Measurements from ENCODE around the gene GAL. TPM values are rescaled to one million over a fixed set of nuclear protein-coding genes. Genes with fewer than 3 reads are reported as not detected.
"Not testable (repeated sequence)": the region's sequence is repeated elsewhere in the genome, so short reads cannot be mapped to it uniquely, and the experiment has no call there.

The GAL gene
- not detected for polyA plus RNA-seq (2013, experiment 1 of 2; ENCODE audit: insufficient read length)
- polyA plus RNA-seq (2013, experiment 2 of 2; ENCODE audit: insufficient read length): not detected

- DNase-seq: no peak
Observed at GRCh38 chr11:68684385-68685356, at the start of gene GAL. Gene GAL, plus strand, starts transcription at chr11:68684544. Its CDS starts 380 bp downstream, at chr11:68684924.

GRCh38 chr11:68634606-68635005 is 49.7 kb upstream of the GAL start:
- not testable (repeated sequence) for DNase-seq

DNA sequence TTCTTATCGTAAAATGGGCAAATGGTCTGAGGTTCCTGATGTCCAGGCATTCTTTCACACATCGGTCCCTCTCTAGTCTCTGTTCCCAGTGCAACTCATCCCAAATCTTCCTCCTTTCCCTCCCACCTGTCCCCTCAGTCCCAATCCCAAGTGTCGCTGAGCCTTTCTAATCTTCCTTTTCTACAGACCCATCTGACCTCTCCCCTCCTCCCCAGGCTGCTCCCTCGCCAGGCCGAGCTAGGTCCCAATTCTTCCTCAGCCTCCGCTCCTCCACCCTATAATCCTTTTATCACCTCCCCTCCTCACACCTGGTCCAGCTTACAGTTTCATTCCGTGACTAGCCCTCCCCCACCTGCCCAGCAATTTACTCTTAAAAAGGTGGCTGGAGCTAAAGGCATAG is 49.2 kb upstream of the GAL start:
- not testable (repeated sequence) for DNase-seq

DNA sequence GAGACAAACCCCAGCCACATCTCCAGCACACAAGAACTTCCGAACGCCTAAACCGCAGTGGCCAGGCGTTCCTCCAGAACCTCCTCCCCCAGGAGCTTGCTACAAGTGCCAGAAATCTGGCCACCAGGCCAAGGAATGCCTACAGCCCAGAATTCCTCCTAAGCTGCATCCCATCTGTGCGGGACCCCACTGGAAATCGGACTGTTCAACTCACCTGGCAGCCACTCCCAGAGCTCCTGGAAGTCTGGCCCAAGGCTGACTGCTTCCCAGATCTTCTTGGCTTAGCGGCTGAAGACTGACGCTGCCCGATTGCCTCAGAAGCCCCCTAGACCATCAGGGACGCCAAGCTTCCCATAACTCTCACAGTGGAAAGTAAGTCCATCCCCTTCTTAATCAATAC is 48.5 kb upstream of the GAL start:
- DNase-seq: not testable (repeated sequence)

GRCh38 chr11:68639322-68639721 is 45.0 kb upstream of the GAL start:
- not testable (repeated sequence) for DNase-seq

DNA sequence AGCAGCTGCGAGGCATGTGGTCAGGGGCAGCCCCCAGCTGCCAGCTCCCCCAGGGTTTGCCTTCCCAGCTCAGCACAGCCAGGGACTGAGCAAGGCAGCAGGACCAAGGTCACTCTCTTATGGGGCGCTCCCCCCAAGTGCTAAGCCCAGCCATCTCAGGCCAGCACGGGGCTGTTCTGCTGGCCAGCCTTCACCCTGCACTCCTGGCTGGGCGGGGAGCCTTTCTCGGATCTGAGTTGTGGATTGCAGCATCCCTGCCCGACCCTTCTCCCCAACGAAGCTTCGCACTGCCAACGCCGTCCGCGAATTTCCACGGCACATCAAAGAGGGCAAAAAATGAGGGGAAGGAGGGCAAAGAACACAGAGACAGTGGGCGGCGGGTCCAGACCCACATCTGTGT is 42.5 kb upstream of the GAL start:
- no peak for DNase-seq

DNA sequence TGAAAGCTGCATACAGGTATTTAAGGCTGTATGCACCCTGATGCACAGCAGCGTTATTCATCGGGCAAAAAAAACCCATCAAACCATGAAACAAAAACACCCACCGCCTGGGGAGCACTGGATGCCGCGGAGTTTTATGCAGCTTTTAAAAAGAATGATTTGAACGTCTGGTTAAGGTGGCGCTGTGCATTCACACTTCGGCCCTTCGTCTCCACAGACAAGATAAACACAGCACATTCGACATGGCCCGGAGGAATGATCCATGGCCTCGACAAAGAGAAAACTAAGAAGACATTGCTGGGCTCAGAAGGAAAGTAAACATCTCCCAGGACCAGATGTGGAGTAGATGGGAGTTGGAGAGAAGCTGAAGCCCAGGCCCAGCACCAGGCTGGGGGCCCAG is 40.8 kb upstream of the GAL start:
- peak; percentile 35 for DNase-seq

DNA sequence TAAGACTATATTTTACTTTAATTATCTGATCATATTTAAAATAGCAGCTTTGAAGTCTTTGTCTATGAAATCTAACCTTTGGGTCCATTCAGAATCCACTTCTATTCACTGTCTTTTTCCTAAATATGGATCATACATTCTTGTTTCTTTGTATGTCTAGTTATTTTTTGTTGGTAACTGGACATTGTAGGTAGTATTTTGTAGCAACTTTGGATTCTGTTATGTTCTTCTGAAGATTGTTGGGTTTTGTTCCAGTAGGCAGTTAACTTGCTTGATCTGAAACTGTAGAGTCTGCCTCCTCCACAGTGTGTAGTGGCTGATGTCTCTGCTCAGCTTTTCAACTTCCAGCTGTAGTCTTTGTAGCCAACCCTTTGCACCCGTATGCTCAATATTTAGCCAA is 37.5 kb upstream of the GAL start:
- DNase-seq: no peak

- DNase-seq: no peak
Observed at GRCh38 chr11:68649851-68650555, 34.3 kb upstream of the GAL start.

DNA sequence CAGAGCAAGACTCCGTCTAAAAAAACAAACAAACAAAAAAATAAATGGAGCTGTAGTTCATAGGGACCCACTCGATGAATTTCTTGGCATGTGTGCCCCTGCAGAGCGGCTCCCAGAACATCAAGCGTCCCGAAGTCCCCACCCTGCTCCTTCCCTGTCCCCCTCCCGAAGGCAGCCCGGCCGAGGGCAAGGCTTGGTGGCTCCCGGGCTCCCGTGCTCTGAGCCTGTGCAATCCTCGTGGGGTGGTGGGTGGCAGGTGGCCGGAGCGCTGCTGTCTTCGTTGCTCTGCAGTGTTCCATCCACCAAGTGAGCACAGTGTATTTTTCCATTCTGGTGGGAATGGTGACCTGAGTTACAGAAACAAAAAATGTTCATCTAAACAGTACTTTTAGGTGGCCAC is 33.5 kb upstream of the GAL start:
- DNase-seq: no peak

- DNase-seq: peak; percentile 11
Observed at GRCh38 chr11:68651208-68651984, 32.9 kb upstream of the GAL start.

- no peak for DNase-seq
Observed at GRCh38 chr11:68651985-68652682, 32.2 kb upstream of the GAL start.

DNA sequence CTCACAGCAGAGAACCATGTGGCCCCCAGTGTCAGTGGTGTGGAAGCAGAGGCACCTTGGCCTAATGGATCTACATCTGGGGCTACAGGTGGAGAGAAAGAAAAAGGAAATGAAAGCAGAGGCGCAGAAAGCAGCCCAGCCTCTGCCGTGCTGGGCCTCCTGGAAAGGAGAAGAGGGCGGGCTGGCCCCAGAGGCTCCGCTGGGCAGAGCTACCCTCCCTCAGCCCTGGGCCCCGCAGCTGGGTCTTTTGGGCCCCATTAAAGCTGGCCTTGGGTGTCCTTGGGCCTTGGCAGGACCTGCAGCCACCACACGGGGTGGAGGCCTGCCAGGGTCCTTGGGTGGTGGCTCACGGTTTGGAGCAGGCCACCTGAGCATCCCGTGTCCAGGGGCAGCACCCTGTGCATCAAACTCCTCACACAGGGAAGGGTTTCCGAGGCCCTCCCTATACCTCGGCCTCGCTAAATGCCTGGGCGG is 31.6 kb upstream of the GAL start:
- no peak for DNase-seq

- DNase-seq: no peak
Observed at GRCh38 chr11:68653486-68654430, 30.6 kb upstream of the GAL start.

GRCh38 chr11:68654978-68655377 is 29.4 kb upstream of the GAL start:
- no peak for DNase-seq

DNA sequence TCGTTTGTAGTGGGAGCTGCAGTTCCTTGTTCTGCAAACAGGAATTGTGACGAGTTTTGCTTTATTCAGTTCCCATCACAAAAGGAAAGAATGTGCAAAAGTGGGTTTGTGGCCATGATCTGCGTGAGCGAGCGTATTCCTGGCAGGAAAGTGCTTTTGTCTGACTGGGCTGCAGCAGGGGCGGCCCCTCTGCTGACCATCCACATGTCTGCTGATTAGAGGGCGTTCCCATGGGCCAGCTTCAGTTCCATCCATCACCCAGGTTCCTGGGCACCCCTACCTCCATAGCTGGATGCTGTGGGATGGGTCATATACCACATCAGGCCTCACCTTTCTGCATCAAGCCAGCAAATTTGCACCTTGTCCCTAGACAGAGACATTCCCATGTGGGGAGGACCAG is 28.9 kb upstream of the GAL start:
- no peak for DNase-seq

- DNase-seq: no peak
Observed at GRCh38 chr11:68655806-68656205, 28.5 kb upstream of the GAL start.

DNA sequence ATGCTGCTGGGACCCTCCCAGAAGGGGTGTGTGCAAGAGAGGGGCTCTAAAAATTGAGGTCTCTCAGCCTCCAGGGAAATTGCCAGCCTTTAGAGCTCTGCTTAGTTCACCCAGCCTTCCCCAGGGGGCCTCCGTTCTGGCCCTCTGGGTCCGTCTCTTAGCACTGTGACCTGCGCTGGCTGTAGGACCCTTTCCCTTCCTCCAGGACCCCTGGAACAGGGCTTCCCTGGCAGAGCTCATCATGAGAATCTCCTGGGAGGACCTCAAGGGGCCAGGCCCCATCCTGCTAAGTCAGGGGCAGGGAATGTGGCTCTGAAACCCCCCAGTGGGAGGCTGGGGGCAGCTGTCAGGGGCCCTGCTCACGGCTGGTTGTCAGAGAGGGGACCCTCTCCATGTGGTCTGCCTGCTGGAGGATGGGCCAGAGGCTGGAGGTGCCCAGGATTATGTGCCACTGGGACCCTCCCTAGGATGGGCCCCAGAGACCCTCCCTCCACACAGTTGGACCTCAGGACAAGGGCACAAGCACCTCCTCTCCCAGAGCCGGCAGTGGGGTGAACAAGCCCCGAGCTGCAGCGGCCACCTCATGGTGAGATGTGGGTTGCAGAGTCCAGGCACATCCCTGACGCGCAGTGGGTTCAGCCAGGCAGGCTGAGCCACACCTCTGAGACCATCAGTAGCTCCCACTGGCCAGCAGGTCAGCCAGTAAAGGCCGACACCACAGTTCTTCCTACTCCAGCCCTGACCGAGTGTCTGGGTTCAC is 27.1 kb upstream of the GAL start:
- no peak for DNase-seq

DNA sequence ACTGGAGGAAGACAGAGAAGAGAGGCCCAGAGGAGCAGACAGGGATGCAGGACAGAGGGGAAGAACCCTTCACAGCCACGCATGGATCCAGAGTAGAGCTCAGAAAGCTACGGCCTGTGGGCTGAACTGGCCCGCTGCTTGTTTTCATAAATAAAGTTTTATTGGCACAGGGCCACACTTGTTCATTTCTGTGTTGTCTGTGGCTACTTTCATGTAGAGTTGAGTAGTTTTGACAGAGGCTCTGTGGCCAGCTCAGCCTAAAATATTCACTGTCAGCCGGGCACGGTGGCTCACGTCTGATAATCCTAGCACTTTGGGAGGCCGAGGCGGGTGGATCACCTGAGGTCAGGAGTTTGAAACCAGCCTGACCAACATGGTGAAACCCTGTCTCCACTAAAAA is 26.2 kb upstream of the GAL start:
- DNase-seq: no peak

DNA sequence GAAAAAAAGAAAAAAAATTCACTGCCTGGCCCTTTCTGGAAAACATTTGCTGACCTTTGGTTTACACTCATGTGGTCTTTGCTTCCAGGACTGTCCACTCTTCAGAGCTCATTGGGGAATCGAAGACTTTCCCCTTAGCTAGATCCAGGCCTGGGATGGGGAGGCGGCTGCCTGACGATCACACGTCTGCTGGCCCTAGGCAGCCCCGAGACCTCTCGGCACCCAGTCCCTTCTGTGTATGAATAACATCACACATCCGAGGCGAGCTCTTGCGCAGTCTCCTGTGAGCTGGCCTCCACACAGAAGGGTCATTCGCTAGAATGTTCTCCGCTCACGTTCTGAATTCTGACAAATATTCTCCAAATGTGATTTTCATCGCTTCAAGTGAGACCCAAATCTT is 25.7 kb upstream of the GAL start:
- DNase-seq: no peak

Data from fibroblast of skin of scalp (primary cell).